SJCRH30 (cell line): ENCODE results near the gene CACNA1D. TPM values are rescaled to one million over a fixed set of nuclear protein-coding genes. Genes with fewer than 3 reads are reported as not detected.

Experiments
- DNase-seq, 2 experiments: peaks; one replicate each; pipeline ENCODE4 v3.0.0-alpha.2; 2015 to 2020
- H3K27ac ChIP-seq: fragments of 250-450 bp; sonication (Bioruptor Pico); 2 replicates; pipeline ENCODE4 v1.5.1; 2020; ENCODE audit warnings: mild to moderate bottlenecking, moderate library complexity
- H3K27me3 ChIP-seq: fragments of 250-450 bp; sonication (Bioruptor Pico); 2 replicates; pipeline ENCODE4 v1.5.1; 2020; ENCODE audit warnings: mild to moderate bottlenecking, moderate library complexity
- H3K36me3 ChIP-seq: fragments of 250-450 bp; sonication (Bioruptor Pico); 2 replicates; pipeline ENCODE4 v1.5.1; 2020; ENCODE audit warnings: mild to moderate bottlenecking, moderate library complexity
- H3K4me1 ChIP-seq: fragments of 250-450 bp; sonication (Bioruptor Pico); 2 replicates; pipeline ENCODE4 v1.5.1; 2020; ENCODE audit warnings: mild to moderate bottlenecking, moderate library complexity
- H3K4me3 ChIP-seq: fragments of 250-450 bp; sonication (Bioruptor Pico); 2 replicates; pipeline ENCODE4 v1.5.1; 2020; ENCODE audit warnings: mild to moderate bottlenecking, moderate library complexity
- H3K9me3 ChIP-seq: fragments of 250-450 bp; sonication (Bioruptor Pico); replicated peaks from 2 replicates; pipeline ENCODE4 v1.5.1; 2020; ENCODE audit warnings: mild to moderate bottlenecking, moderate library complexity
- total RNA-seq: library from RNA; depleted of rRNA; stranded (reverse); fragments of >200 nt; shearing (Covaris generic); gene quantifications from 2 replicates; pipeline ENCODE4 v1.2.3, GENCODE V29; 2014

Gene CACNA1D
- total RNA-seq, 1 experiment from 2014 or later, result not detected

DNA sequence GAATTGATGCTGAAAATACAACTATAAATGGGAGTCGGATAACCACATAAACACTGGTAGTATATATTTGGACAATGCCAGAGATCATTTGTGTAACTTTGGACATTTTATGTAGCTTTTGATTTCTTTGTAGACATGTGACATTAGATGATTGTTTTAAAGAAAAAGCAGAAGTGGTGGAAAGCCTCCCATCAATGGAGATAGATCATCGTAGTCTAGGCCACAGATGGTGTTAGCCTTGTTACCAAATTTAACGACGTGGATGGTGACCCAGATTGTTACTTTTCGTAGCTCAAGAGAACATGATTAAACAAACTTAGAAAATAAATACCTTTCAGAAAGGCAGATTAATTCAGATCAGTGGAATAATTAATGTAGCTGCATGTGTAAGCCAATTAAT, 8.8 kb downstream of the CACNA1D start:
- Histone ChIP-seq H3K27ac (no peak overlapping the region), H3K4me3 (no peak overlapping the region), H3K9me3 (no peaks in the 10 kb centered on the region), H3K27me3 (no peaks in the 10 kb centered on the region), H3K36me3 (no peaks in the 10 kb centered on the region), H3K4me1 (no peaks in the 10 kb centered on the region)
- DNase-seq, result no peak

DNA sequence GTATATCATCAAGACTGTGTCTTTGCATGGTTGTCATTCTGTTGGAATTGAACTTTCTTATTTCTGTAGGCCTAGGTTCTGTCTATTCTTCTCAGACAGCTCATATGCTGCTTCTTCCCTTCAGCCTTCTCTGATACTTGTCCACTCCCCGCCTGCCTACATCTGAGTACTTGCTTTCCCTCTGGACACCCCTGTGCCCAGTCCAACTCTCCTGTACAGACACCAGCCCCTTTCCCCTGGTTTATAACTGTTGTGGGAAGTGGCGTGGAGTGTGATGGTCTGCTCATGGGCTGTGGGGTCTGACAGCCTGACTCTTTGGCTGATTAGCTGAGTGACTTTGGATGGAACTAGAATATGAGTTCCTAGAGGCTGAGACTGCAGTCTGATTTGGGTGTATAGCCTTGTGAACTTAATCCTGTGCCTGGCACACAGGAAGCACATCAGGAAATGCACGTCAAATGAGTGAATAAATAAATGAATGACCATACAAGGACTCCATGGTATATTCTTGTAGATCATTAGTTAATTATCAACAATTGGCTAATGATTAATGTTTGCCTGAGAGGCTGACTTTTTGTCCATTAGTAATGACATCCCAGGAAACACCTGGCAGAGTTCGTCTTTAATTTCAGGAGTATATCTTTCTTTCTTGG, 11.8 kb downstream of the CACNA1D start:
- H3K9me3 ChIP-seq, result no peaks in the 10 kb centered on the region
- H3K27ac ChIP-seq, result no peak overlapping the region
- no peak for DNase-seq
- no peak overlapping the region for H3K4me3 ChIP-seq
- H3K4me1 ChIP-seq, result no peaks in the 10 kb centered on the region
- no peaks in the 10 kb centered on the region for H3K36me3 ChIP-seq
- H3K27me3 ChIP-seq, result peaks cover 2% of the 10 kb centered on the region; the same call in 1 of the 2 replicates

DNA sequence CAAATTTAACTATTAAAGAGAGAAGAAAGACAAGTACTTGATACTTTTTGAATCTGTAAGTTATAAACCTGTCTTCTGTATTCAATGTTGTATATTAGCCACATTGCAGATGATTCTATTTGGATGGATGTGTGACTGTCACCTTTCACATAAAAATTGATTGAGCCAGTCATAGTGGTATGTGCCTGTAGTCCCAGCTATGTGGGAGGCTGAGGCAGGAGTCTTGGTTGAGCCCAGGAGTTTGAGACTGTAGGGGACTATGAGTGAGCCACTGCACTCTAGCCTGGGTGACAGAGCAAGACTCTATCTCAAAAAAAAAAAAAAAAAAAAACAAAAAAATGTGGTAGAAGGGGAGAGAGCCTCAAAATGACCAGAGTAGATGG, 12.3 kb downstream of the CACNA1D start:
- H3K4me3 ChIP-seq, result no peak overlapping the region
- H3K4me1 ChIP-seq, result no peaks in the 10 kb centered on the region
- no peaks in the 10 kb centered on the region for H3K36me3 ChIP-seq
- no peak for DNase-seq
- H3K27me3 ChIP-seq, result peaks cover 2% of the 10 kb centered on the region; the same call in 1 of the 2 replicates
- H3K9me3 ChIP-seq, result no peaks in the 10 kb centered on the region
- H3K27ac ChIP-seq, result no peak overlapping the region

DNA sequence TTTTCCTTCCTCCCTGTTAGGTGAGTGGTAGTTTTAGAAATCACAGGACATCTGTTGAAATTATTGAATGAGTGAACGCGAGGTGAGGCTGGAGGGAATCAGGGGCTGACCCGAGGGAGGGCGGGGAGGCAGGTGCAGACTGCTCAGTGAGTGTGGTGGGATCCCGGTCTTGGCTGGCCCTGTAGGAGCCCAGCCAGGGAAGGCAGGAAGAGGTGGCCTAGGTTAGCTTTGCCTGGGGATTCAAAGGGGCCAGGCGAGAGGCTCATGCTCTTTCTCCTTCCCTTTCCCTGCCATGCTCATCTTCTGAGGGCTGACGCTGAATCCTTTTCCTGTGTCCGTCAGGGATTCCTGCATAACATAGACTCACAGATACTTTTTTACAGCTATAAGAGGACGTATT, 15.1 kb downstream of the CACNA1D start:
- H3K27me3 ChIP-seq, result peaks cover 2% of the 10 kb centered on the region
- no peaks in the 10 kb centered on the region for H3K36me3 ChIP-seq
- H3K9me3 ChIP-seq, result no peaks in the 10 kb centered on the region
- no peak for DNase-seq
- no peak overlapping the region for H3K4me3 ChIP-seq
- no peak overlapping the region for H3K27ac ChIP-seq
- no peaks in the 10 kb centered on the region for H3K4me1 ChIP-seq

DNA sequence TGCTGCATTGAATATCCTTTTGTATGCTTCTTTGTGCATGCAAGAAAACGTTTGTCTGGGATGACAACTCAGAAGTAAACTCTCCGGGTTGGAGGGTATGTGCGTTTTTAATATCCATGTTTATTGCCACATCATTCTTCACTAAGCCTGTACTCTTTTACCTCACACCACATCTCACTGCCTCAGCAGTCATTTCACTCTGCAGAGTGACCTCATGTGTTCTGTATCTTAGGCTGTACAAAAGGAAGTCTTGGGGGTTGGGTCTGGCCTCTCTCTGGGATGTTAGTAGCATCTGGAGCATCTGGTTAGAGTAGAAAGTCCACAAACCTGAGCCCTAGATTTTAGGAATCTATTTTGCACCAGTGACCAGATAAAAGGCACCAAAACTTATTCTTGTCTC, 16.1 kb downstream of the CACNA1D start:
- no peak for DNase-seq
- Histone ChIP-seq H3K27ac (no peak overlapping the region), H3K4me3 (no peak overlapping the region), H3K4me1 (no peaks in the 10 kb centered on the region), H3K9me3 (no peaks in the 10 kb centered on the region), H3K27me3 (peaks cover 2% of the 10 kb centered on the region), H3K36me3 (no peaks in the 10 kb centered on the region)

DNA sequence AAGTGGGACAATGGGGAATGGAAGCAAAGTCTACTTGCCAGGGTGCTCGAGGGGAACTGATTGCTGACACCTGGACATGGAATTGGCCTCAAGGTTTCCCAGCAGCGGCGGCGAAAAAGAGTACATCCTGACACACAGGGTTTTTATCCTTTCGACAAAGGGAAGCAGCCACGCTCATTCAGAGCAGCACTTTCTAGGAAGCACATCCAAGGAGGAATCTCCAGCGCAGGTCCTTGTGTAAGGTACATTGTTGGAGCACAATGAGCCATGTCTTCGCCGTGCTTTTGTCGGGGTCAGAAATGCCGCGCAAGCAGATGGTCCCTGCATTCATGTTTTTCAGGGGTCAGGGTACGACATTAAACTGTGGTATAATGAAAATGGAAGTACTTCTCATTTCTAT, 16.8 kb downstream of the CACNA1D start:
- Histone ChIP-seq H3K9me3 (no peaks in the 10 kb centered on the region), H3K36me3 (no peaks in the 10 kb centered on the region), H3K4me3 (no peak overlapping the region), H3K27me3 (peaks cover 2% of the 10 kb centered on the region), H3K4me1 (no peaks in the 10 kb centered on the region), H3K27ac (no peak overlapping the region)
- DNase-seq, result no peak

DNA sequence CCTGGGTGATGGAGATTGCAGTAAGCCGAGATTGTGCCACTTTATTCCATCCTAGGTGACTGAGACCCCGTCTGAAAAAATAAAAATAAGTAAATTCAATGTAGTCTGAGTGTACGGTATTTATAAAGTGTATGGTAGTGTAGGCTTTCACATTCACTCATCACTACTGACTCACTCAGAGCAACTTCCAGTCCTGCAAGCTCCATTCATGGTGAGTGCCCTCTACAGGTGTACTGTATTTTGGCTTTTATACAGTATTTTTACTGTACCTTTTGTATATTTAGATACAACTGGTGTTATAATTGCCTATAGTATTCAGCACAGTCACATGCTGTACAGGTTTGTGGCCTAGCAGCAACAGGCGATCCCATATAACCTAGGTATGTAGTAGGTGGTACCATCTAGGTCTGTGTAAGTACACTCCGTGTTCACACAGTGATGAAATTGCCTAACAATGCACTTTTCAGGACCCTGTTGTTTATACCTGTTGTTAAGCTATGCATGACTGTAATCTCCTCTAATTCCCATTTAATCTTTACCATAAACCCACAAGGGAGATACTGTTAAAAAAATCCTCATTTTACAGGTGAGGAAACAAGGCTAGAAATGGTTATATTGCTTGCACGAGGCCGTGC, 19.3 kb downstream of the CACNA1D start:
- no peak for DNase-seq

DNA sequence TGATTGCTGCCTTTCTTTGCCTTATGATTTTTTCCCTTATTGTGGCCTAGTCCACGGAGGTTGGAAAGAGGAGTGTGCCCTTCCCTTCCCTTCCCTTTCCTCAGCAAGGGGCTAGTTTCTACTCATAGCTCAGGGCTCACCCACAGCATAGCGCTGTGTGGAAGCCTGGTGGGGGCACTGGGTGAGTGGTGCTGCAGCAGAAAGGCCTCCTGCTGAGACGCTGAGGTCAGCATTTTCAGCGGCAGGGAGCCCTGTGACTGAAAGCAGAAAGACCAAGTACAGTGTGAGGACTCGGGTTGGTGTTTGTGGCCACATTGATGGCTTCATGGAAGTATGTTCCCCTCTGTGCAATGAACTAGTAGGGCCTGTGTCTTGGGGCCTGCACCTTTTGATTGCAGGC, 21.9 kb downstream of the CACNA1D start:
- Histone ChIP-seq H3K27ac (no peak overlapping the region), H3K4me3 (no peak overlapping the region), H3K36me3 (no peaks in the 10 kb centered on the region), H3K27me3 (no peaks in the 10 kb centered on the region; the same call in none of the 2 replicates), H3K4me1 (no peaks in the 10 kb centered on the region), H3K9me3 (no peaks in the 10 kb centered on the region)
- DNase-seq, result no peak

More for the DNA sequence above, 19.3 kb downstream of the CACNA1D start:
- Histone ChIP-seq H3K4me1 (no peaks in the 10 kb centered on the region), H3K27ac (no peak overlapping the region), H3K9me3 (no peaks in the 10 kb centered on the region), H3K27me3 (peaks cover under 1% of the 10 kb centered on the region), H3K4me3 (no peak overlapping the region), H3K36me3 (no peaks in the 10 kb centered on the region)

DNA sequence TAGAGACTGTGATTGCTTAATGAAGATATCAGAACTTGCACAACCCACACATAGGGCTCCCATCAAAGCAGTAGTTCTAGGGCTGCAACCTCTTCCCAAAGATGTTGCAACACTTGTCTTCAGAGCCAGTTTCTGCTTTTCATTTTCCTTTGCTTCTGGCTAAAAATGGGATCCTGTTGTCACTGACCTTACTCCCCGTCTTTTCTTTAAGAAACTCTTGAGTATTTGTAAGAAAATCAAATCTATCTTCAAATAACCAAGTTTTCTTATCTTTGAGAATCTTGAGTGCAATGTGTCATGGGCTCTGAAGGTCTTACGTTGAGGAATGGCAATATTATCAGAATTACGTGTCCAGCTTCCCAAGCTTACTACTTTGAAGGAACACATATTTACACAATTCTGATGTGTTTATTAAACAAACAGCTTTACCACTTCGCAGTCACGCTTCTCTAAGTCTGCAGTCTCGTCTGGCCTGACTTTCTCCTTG, 24.1 kb downstream of the CACNA1D start:
- Histone ChIP-seq H3K36me3 (no peaks in the 10 kb centered on the region), H3K27me3 (no peaks in the 10 kb centered on the region), H3K9me3 (no peaks in the 10 kb centered on the region), H3K4me1 (no peaks in the 10 kb centered on the region), H3K4me3 (no peak overlapping the region), H3K27ac (no peak overlapping the region)
- DNase-seq, result no peak

DNA sequence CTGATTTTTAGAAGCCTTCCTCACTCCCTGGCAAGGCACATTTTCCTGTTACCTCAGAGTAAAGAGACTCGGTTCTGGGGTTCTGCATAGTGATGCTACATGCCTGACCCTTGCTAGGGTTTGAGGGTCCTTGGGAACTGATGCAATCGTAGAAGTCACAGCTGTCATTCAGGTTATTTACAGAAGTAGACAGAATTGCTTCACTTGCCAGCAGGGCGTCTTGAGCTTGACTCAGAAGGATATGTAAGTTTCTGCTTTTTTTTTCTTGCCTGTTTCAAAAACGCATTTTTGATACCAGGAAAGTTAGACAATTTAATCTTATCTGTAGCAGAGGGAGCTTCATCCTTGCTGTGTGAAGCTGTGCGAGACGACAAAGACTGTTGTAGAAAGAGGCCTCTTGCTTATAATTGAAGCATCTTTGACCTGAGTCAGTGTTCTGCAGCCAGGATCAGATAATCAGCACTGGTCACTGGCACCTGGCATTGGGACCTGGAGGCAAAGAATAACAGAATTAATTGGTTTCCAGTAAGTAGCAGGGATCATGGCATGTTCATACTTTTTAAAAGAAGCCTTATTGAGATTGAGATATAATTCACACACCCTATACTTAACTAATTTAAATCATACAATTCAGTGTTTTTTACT, 24.8 kb downstream of the CACNA1D start:
- Histone ChIP-seq H3K9me3 (no peaks in the 10 kb centered on the region), H3K4me1 (no peaks in the 10 kb centered on the region), H3K4me3 (no peak overlapping the region), H3K36me3 (no peaks in the 10 kb centered on the region), H3K27me3 (no peaks in the 10 kb centered on the region), H3K27ac (no peak overlapping the region)
- no peak for DNase-seq

DNA sequence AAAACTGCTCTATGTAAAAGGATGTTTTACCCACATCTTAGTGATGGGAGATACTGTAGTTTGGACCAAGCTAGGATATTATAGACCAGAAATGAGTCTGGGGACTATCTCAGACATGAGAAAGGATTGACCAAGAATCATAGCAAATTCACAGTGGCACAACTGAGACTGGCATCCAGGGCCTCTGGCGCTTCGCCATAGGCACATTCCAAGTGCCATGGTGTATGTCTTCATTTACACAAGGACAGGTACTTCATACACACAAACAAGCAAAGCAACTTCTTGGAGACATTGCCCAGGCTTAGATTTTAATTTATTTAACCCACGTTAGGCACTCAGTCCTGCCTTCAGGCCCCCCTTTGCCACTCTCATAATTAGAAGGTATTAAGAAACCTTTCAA, 28.9 kb downstream of the CACNA1D start:
- H3K4me1 ChIP-seq, result no peaks in the 10 kb centered on the region
- no peak overlapping the region for H3K4me3 ChIP-seq
- no peak for DNase-seq
- H3K9me3 ChIP-seq, result no peaks in the 10 kb centered on the region
- H3K27ac ChIP-seq, result no peak overlapping the region
- no peaks in the 10 kb centered on the region; the same call in 1 of the 2 replicates for H3K27me3 ChIP-seq
- H3K36me3 ChIP-seq, result no peaks in the 10 kb centered on the region

DNA sequence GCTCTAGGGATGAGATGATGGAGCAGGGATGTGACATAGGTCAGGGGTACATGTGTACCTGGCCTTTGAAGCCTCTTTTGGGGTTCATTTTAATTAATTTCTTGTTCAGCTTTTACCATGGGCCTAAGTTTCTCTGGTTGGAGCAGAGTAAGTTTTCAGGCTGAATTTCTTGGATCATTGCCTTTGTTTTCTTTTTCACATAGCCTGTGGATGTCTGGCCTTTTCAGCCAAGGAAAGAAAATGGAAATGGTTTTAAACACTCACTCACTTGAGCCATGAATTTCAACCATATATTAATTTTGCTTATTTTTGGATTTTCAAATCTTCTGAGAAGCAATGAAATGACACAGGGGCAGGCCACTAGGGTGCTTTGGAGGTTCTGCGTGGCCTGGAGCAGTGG, 30.2 kb downstream of the CACNA1D start:
- DNase-seq, result no peak
- no peak overlapping the region for H3K27ac ChIP-seq
- no peak overlapping the region for H3K4me3 ChIP-seq
- no peaks in the 10 kb centered on the region; the same call in 1 of the 2 replicates for H3K27me3 ChIP-seq
- H3K4me1 ChIP-seq, result no peaks in the 10 kb centered on the region
- H3K36me3 ChIP-seq, result no peaks in the 10 kb centered on the region
- no peaks in the 10 kb centered on the region for H3K9me3 ChIP-seq

DNA sequence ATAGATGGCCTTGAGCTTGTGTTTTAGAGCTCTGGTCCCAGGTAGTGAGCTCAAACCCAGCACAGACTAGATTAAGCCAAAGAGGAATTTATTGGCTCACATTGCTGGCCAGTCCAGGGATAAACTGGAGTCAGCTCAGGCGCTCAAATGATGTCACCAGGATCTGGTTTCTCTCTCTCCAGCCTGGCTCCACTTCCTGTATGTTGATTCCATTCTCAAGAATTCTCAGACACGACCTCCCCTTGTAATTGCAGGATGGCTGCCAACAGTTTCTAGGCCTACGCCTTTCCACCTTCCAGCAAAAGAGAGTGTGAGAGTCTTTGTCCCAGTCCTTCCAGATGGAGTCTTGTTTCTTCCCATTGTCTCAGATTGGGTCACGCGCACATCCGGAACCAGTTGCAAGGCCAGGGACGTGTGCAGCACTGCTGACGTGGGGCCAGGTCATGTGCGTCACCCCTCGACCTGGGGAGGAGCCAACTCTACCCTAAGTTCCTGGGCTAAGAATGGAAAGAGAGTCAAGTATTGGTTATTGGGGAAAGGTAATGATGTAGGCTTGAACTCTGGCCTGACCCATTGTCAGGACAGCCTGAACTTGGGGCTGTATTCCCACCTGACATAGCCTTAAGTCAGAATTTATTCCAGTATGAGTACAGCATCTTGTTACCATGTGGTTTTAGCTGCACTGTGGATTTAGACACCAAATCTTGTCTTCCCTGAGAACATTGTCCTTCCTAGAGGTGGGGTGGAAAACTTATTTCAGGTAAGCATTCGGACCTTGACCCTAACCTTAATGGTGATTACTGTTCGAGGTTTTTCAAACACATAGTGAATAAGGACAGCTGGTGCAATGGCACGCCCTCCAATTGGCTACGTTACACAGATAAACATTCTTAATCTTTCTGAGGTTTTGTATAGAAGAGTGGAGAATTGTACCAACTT, 31.6 kb downstream of the CACNA1D start:
- Histone ChIP-seq H3K27ac (no peak overlapping the region), H3K36me3 (no peaks in the 10 kb centered on the region), H3K4me3 (no peak overlapping the region), H3K9me3 (no peaks in the 10 kb centered on the region), H3K27me3 (no peaks in the 10 kb centered on the region; the same call in 1 of the 2 replicates), H3K4me1 (no peaks in the 10 kb centered on the region)
- peak; percentile 3 to 6 for DNase-seq

DNA sequence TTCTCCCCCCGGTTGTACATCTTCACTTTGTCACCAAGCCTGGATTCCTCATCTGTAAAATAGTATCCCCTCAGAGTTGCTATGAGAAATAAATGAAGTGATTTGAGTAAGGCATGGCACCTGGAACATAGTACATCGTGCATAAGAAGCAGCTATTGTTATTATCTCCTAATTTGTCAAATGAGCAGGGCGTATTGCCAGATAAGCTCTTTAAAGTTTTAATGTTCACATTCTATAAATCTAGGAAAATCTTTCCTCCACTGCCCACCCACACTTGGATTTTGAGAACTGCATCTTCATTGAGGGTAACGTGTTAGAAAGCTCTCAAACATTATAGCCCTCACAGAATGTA, 32.3 kb downstream of the CACNA1D start:
- H3K36me3 ChIP-seq, result no peaks in the 10 kb centered on the region
- no peaks in the 10 kb centered on the region for H3K9me3 ChIP-seq
- H3K27me3 ChIP-seq, result no peaks in the 10 kb centered on the region; the same call in none of the 2 replicates
- H3K4me3 ChIP-seq, result no peak overlapping the region
- H3K4me1 ChIP-seq, result no peaks in the 10 kb centered on the region
- no peak for DNase-seq
- H3K27ac ChIP-seq, result no peak overlapping the region
